Anterior cingulate cortex (tissue), 58 donors: Measurements from ENCODE around the gene ELN.
A peak's percentile ranks its signal among the peaks of the same experiment; 100 is the strongest.

Experiments
- DNase-seq, 58 donors: peaks; one replicate each; lab custom pipeline; 2025; lab: John Stamatoyannopoulos, UW

Gene ELN

GRCh38 chr7:74056096-74056915 lies 28.3 kb downstream of the ELN start:
- no peak for DNase-seq

GRCh38 chr7:74057216-74057925 lies 29.4 kb downstream of the ELN start:
- no peak for DNase-seq

GRCh38 chr7:74057987-74058386 lies 30.0 kb downstream of the ELN start:
- DNase-seq, result no peak

GRCh38 chr7:74058486-74058885 lies 30.5 kb downstream of the ELN start:
- no peak for DNase-seq

- no peak for DNase-seq
Observed at GRCh38 chr7:74059037-74059436, 31.1 kb downstream of the ELN start.

- DNase-seq, result peak in 4 of 58 donors; percentile 4 to 24 (median 12)
Observed at GRCh38 chr7:74059681-74060588, 32.0 kb downstream of the ELN start.

GRCh38 chr7:74061840-74062539 lies 34.0 kb downstream of the ELN start:
- peak in 55 of 58 donors; percentile 23 to 85 (median 70) for DNase-seq

- no peak for DNase-seq
Observed at GRCh38 chr7:74063223-74063641, 35.3 kb downstream of the ELN start.

- no peak for DNase-seq
Observed at GRCh38 chr7:74063646-74064045, 35.7 kb downstream of the ELN start.

- DNase-seq, result no peak
Observed at GRCh38 chr7:74064696-74065095, 36.7 kb downstream of the ELN start.

GRCh38 chr7:74066626-74067025 lies 38.7 kb downstream of the ELN start:
- DNase-seq, result no peak

- no peak for DNase-seq
Observed at GRCh38 chr7:74068378-74069085, 40.6 kb downstream of the ELN start.

- DNase-seq, result no peak
Observed at GRCh38 chr7:74069086-74069541, 41.1 kb downstream of the ELN start.

GRCh38 chr7:74069790-74070618 lies 42.0 kb downstream of the ELN start:
- no peak for DNase-seq

GRCh38 chr7:74070619-74070921 lies 42.6 kb downstream of the ELN start:
- no peak for DNase-seq

- DNase-seq, result no peak
Observed at GRCh38 chr7:74071121-74071520, 43.1 kb downstream of the ELN start.

GRCh38 chr7:74074770-74075169 lies 46.8 kb downstream of the ELN start:
- DNase-seq, result no peak

- no peak for DNase-seq
Observed at GRCh38 chr7:74078461-74078860, 50.5 kb downstream of the ELN start.

- DNase-seq, result peak in 1 of 58 donors; percentile 41
Observed at GRCh38 chr7:74082770-74083116, 54.8 kb downstream of the ELN start.
